Peyer's patch (tissue), 4 donors: ENCODE data around the gene PNLIPRP2. TPM values are rescaled to one million over a fixed set of nuclear protein-coding genes. Genes with fewer than 3 reads are reported as not detected.

Experiments used
- DNase-seq, 3 donors: peaks; one replicate each; pipeline ENCODE4 v3.0.0-alpha.2; 2017 to 2019
- H3K27ac ChIP-seq, 4 donors: fragments of 200-600 bp; sonication (generic); one replicate each; pipeline ENCODE4 v1.5.1; 2016 to 2019
- H3K27me3 ChIP-seq, 2 donors: fragments of 200-600 bp; sonication (generic); one replicate each; pipeline ENCODE4 v1.5.1; 2019
- H3K36me3 ChIP-seq, 3 donors: fragments of 200-600 bp; sonication (generic); one replicate each; pipeline ENCODE4 v1.5.1; 2016 to 2019
- H3K4me1 ChIP-seq, 4 donors: fragments of 200-600 bp; sonication (generic); one replicate each; pipeline ENCODE4 v1.5.1; 2016 to 2019
- H3K4me3 ChIP-seq, 4 donors: fragments of 200-600 bp; sonication (generic); 1 replicate in 3 of 4; 2 replicates in 1 of 4; pipeline ENCODE4 v1.5.1; 2016 to 2019; ENCODE audit warnings: mild to moderate bottlenecking in 1 of 4
- H3K9me3 ChIP-seq, 4 donors: fragments of 200-600 bp; sonication (generic); one replicate each; pipeline ENCODE4 v1.5.1; 2016 to 2019; ENCODE audit warnings: mild to moderate bottlenecking in 1 of 4
- CTCF ChIP-seq, 6 experiments: fragments of 450-650 bp in 4 of 6; fragments of 200-600 bp in 2 of 6; sonication (generic) in 1 of 6; IDR thresholded peaks; one replicate each; pipeline ENCODE4 v1.5.1; 2017 to 2019; ENCODE audit warnings: antibody characterized with exemption in 6 of 6, mild to moderate bottlenecking in 3 of 6, moderate library complexity in 1 of 6
- POLR2A ChIP-seq, 2 donors: fragments of 450-650 bp; IDR thresholded peaks; one replicate each; pipeline ENCODE4 v1.5.1; 2017; ENCODE audit warnings: antibody characterized with exemption in 2 of 2, mild to moderate bottlenecking in 2 of 2, moderate library complexity in 2 of 2
- total RNA-seq, 4 donors: library from RNA; depleted of rRNA; stranded (reverse); fragments of >200 nt; gene quantifications; one replicate each; pipeline ENCODE4 v1.1.0, GENCODE V29; 2016

The PNLIPRP2 gene
- total RNA-seq, 4 donors from 2014 or later: 9.9 to 161 (median 76.5) TPM

- H3K27me3 ChIP-seq: no peaks in the 10 kb centered on the region
- H3K4me1 ChIP-seq: no peaks in the 10 kb centered on the region
- TF ChIP-seq POLR2A (IDR thresholded peaks at IDR 0.05): no peak
- no peak for TF ChIP-seq CTCF (IDR thresholded peaks at IDR 0.05)
Measured at GRCh38 chr10:116646502-116646901, 25.7 kb downstream of the PNLIPRP2 start.

GRCh38 chr10:116648903-116649302, 28.1 kb downstream of the PNLIPRP2 start:
- Histone ChIP-seq H3K4me1 (no peaks in the 10 kb centered on the region), H3K27ac (no peak overlapping the region), H3K4me3 (no peak overlapping the region), H3K9me3 (no peaks in the 10 kb centered on the region), H3K36me3 (peaks cover 0 to 12% (median 0%) of the 10 kb centered on the region in 3 donors), H3K27me3 (no peaks in the 10 kb centered on the region)
- DNase-seq: no peak
- no peak for TF ChIP-seq POLR2A (IDR thresholded peaks at IDR 0.05)
- no peak for TF ChIP-seq CTCF (IDR thresholded peaks at IDR 0.05)

More at GRCh38 chr10:116646502-116646901, 25.7 kb downstream of the PNLIPRP2 start:
- Histone ChIP-seq H3K27ac (no peak overlapping the region), H3K4me3 (no peak overlapping the region), H3K36me3 (peaks cover 0 to 18% (median 0%) of the 10 kb centered on the region in 3 donors), H3K9me3 (no peaks in the 10 kb centered on the region)
- no peak for DNase-seq

DNA sequence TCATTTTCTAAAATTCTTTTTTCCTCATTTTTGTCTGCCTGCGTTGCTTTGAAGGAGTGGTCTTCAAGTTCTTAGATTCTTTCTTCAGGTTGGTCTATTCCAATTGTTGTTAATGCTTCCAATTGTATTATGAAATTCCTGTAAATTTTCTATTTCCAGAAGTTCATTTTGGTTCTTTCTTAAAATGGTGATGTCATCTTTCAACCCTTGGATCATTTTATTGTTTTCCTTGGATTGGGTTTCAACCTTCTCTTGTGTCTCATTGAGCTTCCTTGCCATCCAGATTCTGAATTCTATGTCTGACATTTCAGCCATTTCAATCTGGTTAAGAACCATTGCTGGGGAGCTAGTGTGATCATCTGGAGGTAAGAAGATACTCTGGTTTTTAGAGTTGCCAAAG, 33.1 kb downstream of the PNLIPRP2 start:
- H3K4me1 ChIP-seq: no peaks in the 10 kb centered on the region
- no peak overlapping the region for H3K27ac ChIP-seq
- TF ChIP-seq POLR2A (IDR thresholded peaks at IDR 0.05): no peak
- no peak for TF ChIP-seq CTCF (IDR thresholded peaks at IDR 0.05)
- H3K27me3 ChIP-seq: no peaks in the 10 kb centered on the region
- no peak overlapping the region for H3K4me3 ChIP-seq
- no peaks in the 10 kb centered on the region for H3K36me3 ChIP-seq
- DNase-seq: no peak
- no peaks in the 10 kb centered on the region for H3K9me3 ChIP-seq

DNA sequence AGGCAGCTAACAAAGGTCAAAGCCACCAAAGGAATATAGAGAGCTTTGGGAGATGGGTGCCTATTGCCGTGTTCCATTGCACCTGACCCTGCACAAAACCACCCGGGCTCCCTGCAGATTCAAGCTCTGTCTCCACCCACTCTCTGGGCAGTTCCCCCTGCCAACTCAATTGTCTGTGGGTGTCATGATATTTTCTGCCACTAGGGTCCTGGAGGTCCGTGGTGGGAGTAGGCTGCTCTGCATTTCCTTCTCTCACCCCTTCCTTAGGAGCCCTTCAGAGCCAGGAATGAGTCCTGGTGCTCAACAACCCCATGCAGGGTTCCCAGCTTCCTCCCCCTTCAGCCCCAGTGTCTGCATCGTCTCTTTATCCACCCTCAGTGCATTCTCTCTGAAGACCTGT, 34.1 kb downstream of the PNLIPRP2 start:
- Histone ChIP-seq H3K36me3 (no peaks in the 10 kb centered on the region), H3K27me3 (no peaks in the 10 kb centered on the region), H3K4me1 (no peaks in the 10 kb centered on the region), H3K9me3 (no peaks in the 10 kb centered on the region), H3K27ac (no peak overlapping the region), H3K4me3 (no peak overlapping the region)
- peak in 1 of 6 experiments; percentile 3 for TF ChIP-seq CTCF (IDR thresholded peaks at IDR 0.05)
- TF ChIP-seq POLR2A (IDR thresholded peaks at IDR 0.05): no peak
- no peak for DNase-seq

DNA sequence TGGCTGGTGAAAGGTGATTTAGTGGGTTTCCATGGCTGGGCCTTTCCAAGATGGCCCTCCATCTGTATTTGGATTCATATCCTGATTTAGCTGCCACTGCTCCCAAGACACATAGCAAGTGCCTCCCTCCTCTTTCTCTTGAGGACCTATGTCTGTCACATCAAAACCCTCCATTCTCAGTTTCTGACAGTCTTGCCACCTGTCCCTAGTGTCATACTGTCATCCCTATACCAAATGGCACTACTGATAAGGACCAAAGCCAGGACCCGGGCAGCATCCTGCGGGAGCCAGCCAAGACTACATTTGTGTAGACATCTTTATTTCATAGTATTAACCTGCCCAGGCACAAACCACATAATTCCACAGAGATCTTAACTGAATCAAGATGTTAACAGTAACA, 34.8 kb downstream of the PNLIPRP2 start:
- Histone ChIP-seq H3K27ac (no peak overlapping the region), H3K36me3 (no peaks in the 10 kb centered on the region), H3K27me3 (no peaks in the 10 kb centered on the region), H3K9me3 (no peaks in the 10 kb centered on the region), H3K4me1 (no peaks in the 10 kb centered on the region), H3K4me3 (no peak overlapping the region)
- TF ChIP-seq CTCF (IDR thresholded peaks at IDR 0.05) (no peak), POLR2A (IDR thresholded peaks at IDR 0.05) (no peak)
- DNase-seq: no peak

DNA sequence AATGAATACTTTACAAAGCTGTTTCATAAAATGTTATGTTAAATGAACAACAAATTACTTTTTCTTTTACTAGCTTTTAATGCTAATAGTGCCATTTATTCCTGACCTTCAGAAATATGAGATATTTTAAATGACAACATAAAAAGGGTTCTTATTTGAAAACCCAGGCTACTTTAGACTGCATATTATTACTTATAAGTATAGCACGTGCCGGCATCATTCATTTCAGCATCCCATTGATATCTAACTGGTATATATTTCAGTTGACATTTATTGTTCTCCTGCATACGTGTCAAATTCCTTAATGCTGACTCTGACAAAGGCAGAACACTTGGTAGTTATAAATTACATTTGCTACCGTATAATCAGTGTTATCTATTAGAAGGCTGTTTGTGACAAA, 35.3 kb downstream of the PNLIPRP2 start:
- H3K27me3 ChIP-seq: no peaks in the 10 kb centered on the region
- H3K9me3 ChIP-seq: no peaks in the 10 kb centered on the region
- H3K36me3 ChIP-seq: no peaks in the 10 kb centered on the region
- no peak overlapping the region for H3K27ac ChIP-seq
- DNase-seq: no peak
- TF ChIP-seq POLR2A (IDR thresholded peaks at IDR 0.05): no peak
- TF ChIP-seq CTCF (IDR thresholded peaks at IDR 0.05): no peak
- no peak overlapping the region for H3K4me3 ChIP-seq
- no peaks in the 10 kb centered on the region for H3K4me1 ChIP-seq
